AG04449 (cell line): ENCODE measurements around the gene TCL1A.

Experiments used
- CTCF ChIA-PET: fragments of 350-600 bp; formaldehyde crosslinking; extraction: SDS; loops from one replicate; lab custom pipeline; 2021; ENCODE audit warnings: antibody characterized with exemption; lab: Yijun Ruan, JAX
- POLR2A ChIA-PET: fragments of 400-600, 350-600 bp; formaldehyde crosslinking; extraction: SDS; loops from one replicate; lab custom pipeline; 2020; ENCODE audit warnings: antibody characterized with exemption, inconsistent platforms; lab: Yijun Ruan, JAX
- DNase-seq: peaks from one replicate; pipeline ENCODE4 v3.0.0-alpha.2; 2010; ENCODE audit warnings: low read depth, low spot score
- H3K4me3 ChIP-seq: 2 replicates; pipeline ENCODE4 v1.5.1; 2011; ENCODE audit warnings: low read depth, mild to moderate bottlenecking, control low read depth, low read length
- CTCF ChIP-seq: IDR thresholded peaks from one replicate; pipeline ENCODE4 v1.5.1; 2011; ENCODE audit warnings: mild to moderate bottlenecking, moderate library complexity, low read length, control low read depth, inconsistent platforms; ENCODE audit not compliant: insufficient read depth; ENCODE audit errors: missing control alignments

Gene TCL1A

GRCh38 chr14:95686935-95687334, 27.0 kb downstream of the TCL1A start:
- POLR2A ChIA-PET = no interaction called here
- no peak for DNase-seq
- CTCF ChIA-PET = no interaction called here
- no peak overlapping the region for H3K4me3 ChIP-seq
- TF ChIP-seq CTCF = no peak

DNA sequence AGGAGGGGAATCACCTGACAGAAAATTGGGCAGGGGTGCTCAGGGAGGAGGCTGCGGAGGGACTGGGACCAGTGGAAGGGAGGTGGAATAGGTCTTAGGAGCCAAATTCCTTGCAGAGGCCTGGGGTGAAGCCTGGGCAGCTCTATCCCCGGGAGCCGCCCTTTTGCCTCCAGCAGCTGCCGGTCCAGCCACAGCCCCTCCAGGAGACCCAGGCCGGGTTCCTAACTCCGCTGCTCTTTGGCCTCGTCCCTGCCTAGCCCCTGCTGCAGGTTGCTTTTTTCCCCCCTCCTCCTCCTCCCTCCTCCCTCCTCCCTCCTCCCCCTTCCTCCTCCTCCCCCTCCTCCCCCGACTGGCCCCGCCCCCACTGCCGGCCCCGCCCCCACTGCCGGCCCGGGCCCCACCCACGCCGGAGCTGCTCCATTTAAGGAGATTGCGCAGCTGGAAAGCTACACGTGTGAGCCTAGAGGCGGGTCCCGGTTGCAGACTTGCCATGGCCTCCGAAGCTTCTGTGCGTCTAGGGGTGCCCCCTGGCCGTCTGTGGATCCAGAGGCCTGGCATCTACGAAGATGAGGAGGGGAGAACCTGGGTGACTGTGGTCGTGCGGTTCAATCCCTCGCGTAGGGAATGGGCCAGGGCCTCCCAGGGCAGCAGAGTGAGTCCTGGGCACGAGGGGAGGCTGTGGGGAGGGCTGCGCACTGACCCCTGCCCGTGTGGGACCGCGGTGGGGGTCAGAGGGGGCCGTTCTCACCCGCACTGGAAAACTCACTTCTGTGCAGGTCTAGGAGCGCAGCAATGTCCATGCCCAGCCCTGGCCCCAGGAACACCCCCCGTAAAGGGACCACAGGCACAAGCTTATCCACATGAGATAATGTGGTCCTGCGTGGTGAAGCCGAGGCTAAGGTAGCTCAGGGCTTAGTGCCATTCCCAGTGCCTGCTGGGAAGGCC, 27.7 kb downstream of the TCL1A start, which contains the start of gene TCL1B:
TCL1B (plus strand) TSS at position 449 of the 945 bp plus-strand sequence; CDS start at position 491, 42 bp downstream.
- POLR2A ChIA-PET = no interaction called here
- CTCF ChIA-PET = no interaction called here
- no peak within 1 kb of the TSS for H3K4me3 ChIP-seq
- no peak for DNase-seq
- TF ChIP-seq CTCF = no peak

- POLR2A ChIA-PET = no interaction called here
- CTCF ChIA-PET = no interaction called here
- no peak for DNase-seq
- no peak overlapping the region for H3K4me3 ChIP-seq
- peak; percentile 8 for TF ChIP-seq CTCF
These were observed 30.1 kb downstream of the TCL1A start for GRCh38 chr14:95683793-95684192.

GRCh38 chr14:95681153-95681552, 32.8 kb downstream of the TCL1A start:
- no peak for TF ChIP-seq CTCF
- ChIA-PET POLR2A (no interaction called here), CTCF (no interaction called here)
- no peak overlapping the region for H3K4me3 ChIP-seq
- DNase-seq = no peak

GRCh38 chr14:95679998-95680735, 33.8 kb downstream of the TCL1A start:
- ChIA-PET POLR2A (no interaction called here), CTCF (no interaction called here)
- no peak for TF ChIP-seq CTCF
- DNase-seq = no peak
- H3K4me3 ChIP-seq = no peak overlapping the region
